HG02840 (cell line): ENCODE measurements around the gene TEX19.
"Not testable (repeated sequence)": the region's sequence is repeated elsewhere in the genome, so short reads cannot be mapped to it uniquely, and the experiment has no call there.

Source experiments
- ATAC-seq: cut with Tn5 transposase; IDR thresholded peaks from one replicate; pipeline ENCODE4 v1.9.1; 2021; ENCODE audit warnings: mild to moderate bottlenecking, moderate library complexity, moderate number of reproducible peaks; ENCODE audit not compliant: unreplicated experiment, low FRiP score

The TEX19 gene

GRCh38 chr17:82373072-82373452 lies 14.0 kb downstream of the TEX19 start:
- not testable (repeated sequence) for ATAC-seq

- ATAC-seq: no peak
These were observed 14.9 kb downstream of the TEX19 start for GRCh38 chr17:82373731-82374625.

- ATAC-seq: no peak
These were observed 15.7 kb downstream of the TEX19 start for GRCh38 chr17:82374626-82375331.

GRCh38 chr17:82375359-82376041 lies 16.5 kb downstream of the TEX19 start:
- no peak for ATAC-seq

GRCh38 chr17:82376042-82376730 lies 17.1 kb downstream of the TEX19 start:
- ATAC-seq: no peak

- ATAC-seq: not testable (repeated sequence)
These were observed 18.2 kb downstream of the TEX19 start for GRCh38 chr17:82377294-82377693.

- ATAC-seq: no peak
These were observed 19.1 kb downstream of the TEX19 start for GRCh38 chr17:82377924-82378740.

GRCh38 chr17:82378741-82379021 lies 19.6 kb downstream of the TEX19 start:
- no peak for ATAC-seq

GRCh38 chr17:82380860-82381702 lies 22.0 kb downstream of the TEX19 start:
- ATAC-seq: no peak

- not testable (repeated sequence) for ATAC-seq
These were observed 22.6 kb downstream of the TEX19 start for GRCh38 chr17:82381703-82382009.

- not testable (repeated sequence) for ATAC-seq
These were observed 23.3 kb downstream of the TEX19 start for GRCh38 chr17:82382220-82382932.

GRCh38 chr17:82382933-82383255 lies 23.8 kb downstream of the TEX19 start:
- ATAC-seq: no peak

- no peak for ATAC-seq
These were observed 24.4 kb downstream of the TEX19 start for GRCh38 chr17:82383411-82383810.

GRCh38 chr17:82384051-82384729 lies 25.1 kb downstream of the TEX19 start:
- no peak for ATAC-seq

GRCh38 chr17:82384730-82385481 lies 25.9 kb downstream of the TEX19 start:
- no peak for ATAC-seq

- no peak for ATAC-seq
These were observed 26.7 kb downstream of the TEX19 start for GRCh38 chr17:82385559-82386254.
